ENCODE results near the gene TGFBR3L.

GRCh38 chr19:7914099-7914498 lies 531 bp upstream of the TGFBR3L start:
- TF ChIP-seq CTCF (IDR thresholded peaks at IDR 0.05), result no peak
- TF ChIP-seq POLR2A (IDR thresholded peaks at IDR 0.05), result no peak
